Measurements from ENCODE around the gene CD247. TPM values are rescaled to one million over a fixed set of nuclear protein-coding genes. Genes with fewer than 3 reads are reported as not detected.

The CD247 gene
- total RNA-seq, 2 experiments from 2014 or later: 251 to 261 TPM

DNA sequence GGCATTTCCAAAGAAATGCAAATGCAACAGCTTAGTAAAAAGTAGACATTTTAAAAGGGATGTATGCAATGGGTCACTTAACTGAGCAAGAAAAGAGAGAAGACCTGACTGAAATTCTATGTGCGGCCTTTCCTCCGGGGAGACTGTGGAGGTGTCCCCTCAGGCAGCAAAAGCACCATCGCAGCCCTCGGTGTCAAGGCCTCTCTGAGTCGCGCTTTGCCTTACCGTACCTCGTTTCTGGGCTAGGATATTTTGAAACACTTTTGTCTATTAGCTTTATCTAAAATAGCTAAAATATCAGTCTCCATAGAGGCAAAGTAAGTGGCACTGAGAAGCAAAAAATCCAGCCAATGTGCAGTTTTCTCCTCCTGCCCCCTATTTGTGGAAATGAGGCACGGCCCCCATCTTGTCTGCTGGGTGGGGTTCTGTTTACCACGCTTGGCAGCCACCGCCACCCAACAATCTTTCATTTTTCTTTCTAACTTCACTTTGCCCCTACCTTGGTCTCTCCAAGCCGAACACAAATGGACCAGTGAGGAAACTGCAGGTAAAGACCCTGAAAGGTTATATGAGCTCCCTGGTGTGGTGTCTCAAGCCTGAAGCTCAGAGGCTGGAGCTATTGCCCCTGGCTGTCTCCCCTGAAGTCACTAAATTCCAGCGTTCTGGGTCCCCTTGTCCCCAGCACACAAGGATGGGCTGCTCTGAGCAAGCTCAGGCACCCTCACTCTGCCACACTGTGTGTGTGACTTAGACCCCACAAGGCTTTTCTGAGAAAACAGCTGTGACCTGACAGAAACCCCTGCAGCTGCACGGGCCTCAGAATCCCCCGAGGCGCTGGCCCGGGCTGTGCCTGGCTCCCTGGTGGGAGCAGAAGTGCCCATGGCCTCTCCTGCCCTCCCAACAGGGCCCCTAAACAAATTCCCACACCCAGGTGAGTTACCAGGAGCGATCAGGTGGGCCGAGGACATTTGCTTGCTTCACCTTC lies 1.6 kb downstream of the CD247 start:
- Mint-ChIP-seq H3K4me1 (peaks cover 51% of the 10 kb centered on the region), H3K27ac (peak overlapping the region; percentile 100), H3K4me3 (peak overlapping the region; percentile 100), H3K36me3 (ENCODE audit: low read depth) (peaks cover 58% of the 10 kb centered on the region), H3K9me3 (no peaks in the 10 kb centered on the region), H3K27me3 (no peaks in the 10 kb centered on the region)
- peak; percentile 52 for DNase-seq
- ChIA-PET CTCF (interaction anchor here (0.6 to 2.7 kb wide), 20 partner anchors 8 to 297 kb away, joined by 3 to 7 read pairs (median 4); partner anchors contain the start of gene POU2F1), POLR2A (interaction anchor here (1.5 kb wide), 1 partner anchor 24 kb away, joined by 3 read pairs; no protein-coding TSS in a partner anchor)

- ChIA-PET CTCF (interaction anchor here (0.6 to 2.1 kb wide), 14 partner anchors 11 to 456 kb away, joined by 3 to 7 read pairs (median 4); no protein-coding TSS in a partner anchor), POLR2A (interaction anchor here (0.6 kb wide), 1 partner anchor 12 kb away, joined by 4 read pairs; no protein-coding TSS in a partner anchor)
- DNase-seq: no peak
- Mint-ChIP-seq H3K4me3 (peak overlapping the region; percentile 100), H3K36me3 (ENCODE audit: low read depth) (peaks cover 63% of the 10 kb centered on the region), H3K4me1 (peaks cover 58% of the 10 kb centered on the region), H3K27ac (peak overlapping the region; percentile 100), H3K27me3 (no peaks in the 10 kb centered on the region), H3K9me3 (no peaks in the 10 kb centered on the region)
Observed at GRCh38 chr1:167515893-167516321, 2.4 kb downstream of the CD247 start.

DNA sequence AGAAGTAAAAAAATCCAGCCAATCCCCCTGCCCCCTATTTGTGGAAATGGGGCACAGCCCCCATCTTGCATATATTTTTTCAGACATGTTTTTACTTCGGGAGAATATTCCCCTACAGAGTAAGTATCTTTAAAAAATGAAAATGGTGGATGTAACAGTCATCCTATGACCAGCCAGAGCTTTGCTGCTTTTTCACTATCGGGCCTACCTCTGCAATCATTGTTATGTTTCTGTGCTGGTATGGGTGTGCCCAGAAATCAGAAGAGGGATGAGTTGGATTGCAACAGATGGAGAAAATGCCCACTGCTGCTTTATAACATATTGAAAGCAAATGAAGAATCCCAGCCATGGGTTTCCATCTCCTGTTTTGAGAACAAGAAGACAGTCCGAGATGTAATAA lies 2.9 kb downstream of the CD247 start:
- DNase-seq: no peak
- Mint-ChIP-seq H3K27ac (peak overlapping the region; percentile 100), H3K36me3 (ENCODE audit: low read depth) (peaks cover 68% of the 10 kb centered on the region), H3K4me1 (peaks cover 59% of the 10 kb centered on the region), H3K9me3 (no peaks in the 10 kb centered on the region), H3K4me3 (peak overlapping the region; percentile 100), H3K27me3 (no peaks in the 10 kb centered on the region)
- ChIA-PET POLR2A (interaction anchor here (0.6 to 1.0 kb wide), 4 partner anchors 11 to 296 kb away, joined by 3 to 5 read pairs (median 4); no protein-coding TSS in a partner anchor), CTCF (interaction anchor here (0.9 to 2.1 kb wide), 10 partner anchors 10 to 456 kb away, joined by 3 to 7 read pairs (median 4); no protein-coding TSS in a partner anchor)

GRCh38 chr1:167514288-167514687 lies 4.0 kb downstream of the CD247 start:
- Mint-ChIP-seq H3K36me3 (ENCODE audit: low read depth) (peaks cover 79% of the 10 kb centered on the region), H3K4me3 (peak overlapping the region; percentile 100), H3K4me1 (peaks cover 63% of the 10 kb centered on the region), H3K9me3 (no peaks in the 10 kb centered on the region), H3K27me3 (no peaks in the 10 kb centered on the region), H3K27ac (peak overlapping the region; percentile 100)
- DNase-seq: peak; percentile 26
- CTCF ChIA-PET: interaction anchor here (0.5 to 1.5 kb wide), 5 partner anchors 12 to 369 kb away, joined by 3 to 4 read pairs (median 3); no protein-coding TSS in a partner anchor
- POLR2A ChIA-PET: interaction anchor here (1.0 kb wide), 1 partner anchor 294 kb away, joined by 3 read pairs; no protein-coding TSS in a partner anchor

DNA sequence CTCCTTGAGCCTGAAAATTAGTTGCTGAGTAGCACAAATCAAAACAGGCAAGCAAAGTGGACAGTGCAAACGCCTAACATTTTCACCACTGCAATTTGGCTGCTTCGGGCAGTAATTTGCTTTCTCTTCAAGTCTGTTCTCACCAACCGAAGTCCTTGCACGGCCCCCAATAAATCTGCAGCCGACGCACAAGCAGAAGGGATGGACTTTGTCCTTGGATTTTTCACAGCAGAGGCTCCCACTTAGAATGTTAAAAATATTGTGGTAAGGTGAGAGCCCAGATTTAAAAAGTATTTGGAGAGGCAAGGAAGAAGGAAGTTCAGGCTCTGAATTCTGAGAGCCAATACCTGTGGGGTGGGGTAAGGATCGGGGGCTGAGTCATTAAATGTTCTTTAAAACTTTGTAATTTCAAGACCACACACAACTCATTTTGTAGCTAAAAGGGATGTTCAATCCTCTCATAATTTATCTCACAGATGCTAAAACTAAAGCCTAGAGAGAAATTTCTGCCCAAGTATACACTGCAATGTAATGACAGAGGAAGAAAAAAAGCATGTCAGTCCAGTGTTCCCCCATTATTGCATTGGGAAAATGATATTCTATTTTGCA lies 6.2 kb downstream of the CD247 start:
- CTCF ChIA-PET: no interaction called here
- Mint-ChIP-seq H3K9me3 (no peaks in the 10 kb centered on the region), H3K4me3 (peak overlapping the region; percentile 76), H3K36me3 (ENCODE audit: low read depth) (peaks cover 88% of the 10 kb centered on the region), H3K27me3 (no peaks in the 10 kb centered on the region), H3K4me1 (peaks cover 76% of the 10 kb centered on the region), H3K27ac (peak overlapping the region; percentile 81)
- no peak for DNase-seq
- POLR2A ChIA-PET: no interaction called here

DNA sequence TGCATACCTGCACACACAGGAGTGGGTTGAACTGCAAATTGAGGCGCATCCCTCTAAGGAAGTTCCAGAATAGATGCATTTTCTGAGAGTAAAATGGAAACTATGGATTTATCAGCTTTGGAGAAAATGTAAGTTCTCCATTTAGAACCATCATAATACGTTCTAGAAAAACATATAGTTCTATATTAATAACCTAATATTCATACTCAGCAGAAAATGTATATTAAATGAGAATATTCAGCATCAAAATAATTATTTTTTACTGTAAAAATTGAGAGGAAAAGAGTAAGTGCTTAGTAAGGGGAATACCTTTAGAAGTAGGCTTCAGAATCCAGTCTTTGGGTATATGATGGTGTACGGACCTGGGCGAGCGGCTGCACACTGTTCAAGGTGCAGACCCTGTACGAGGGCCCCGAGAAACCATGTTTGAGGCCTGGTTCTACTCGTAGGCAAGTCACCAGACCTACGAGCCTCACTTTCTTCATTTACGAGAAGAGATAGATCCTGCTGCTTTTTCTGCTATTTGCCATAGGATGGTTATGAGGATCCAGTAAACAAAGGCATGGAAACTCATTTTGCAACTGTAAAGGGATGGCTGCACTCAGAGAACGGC lies 6.8 kb downstream of the CD247 start:
- ChIA-PET CTCF (interaction anchor here (1.3 kb wide), 1 partner anchor 55 kb away, joined by 3 read pairs; no protein-coding TSS in a partner anchor), POLR2A (no interaction called here)
- no peaks in the 10 kb centered on the region for H3K27me3 Mint-ChIP-seq
- H3K9me3 Mint-ChIP-seq: no peaks in the 10 kb centered on the region
- H3K27ac Mint-ChIP-seq: peak overlapping the region; percentile 81
- H3K4me1 Mint-ChIP-seq: peaks cover 78% of the 10 kb centered on the region
- peaks cover 86% of the 10 kb centered on the region for H3K36me3 Mint-ChIP-seq (ENCODE audit: low read depth)
- H3K4me3 Mint-ChIP-seq: peak overlapping the region; percentile 76
- no peak for DNase-seq

DNA sequence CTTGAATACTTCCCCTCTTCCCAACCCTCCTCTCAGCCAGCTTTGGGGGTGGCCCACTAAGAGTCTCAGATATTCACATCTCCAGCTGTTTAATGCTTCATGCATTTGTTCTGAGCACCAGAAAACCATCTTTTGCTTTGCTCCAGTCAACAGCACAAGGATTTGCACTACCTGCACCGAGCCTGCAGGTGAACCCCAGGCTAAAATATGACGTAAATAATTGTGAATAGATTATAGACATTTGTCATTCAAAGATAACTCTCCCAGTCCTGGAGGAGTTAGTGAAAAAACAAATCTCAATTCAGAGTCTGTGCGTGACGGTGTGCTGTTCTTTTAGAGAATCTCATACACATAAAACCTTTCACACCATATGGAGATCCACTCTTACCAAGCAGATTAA lies 7.4 kb downstream of the CD247 start:
- H3K36me3 Mint-ChIP-seq (ENCODE audit: low read depth): peaks cover 85% of the 10 kb centered on the region
- peaks cover 81% of the 10 kb centered on the region for H3K4me1 Mint-ChIP-seq
- peak overlapping the region; percentile 76 for H3K4me3 Mint-ChIP-seq
- DNase-seq: no peak
- peak overlapping the region; percentile 76 for H3K27ac Mint-ChIP-seq
- no peaks in the 10 kb centered on the region for H3K9me3 Mint-ChIP-seq
- ChIA-PET CTCF (interaction anchor here (1.3 kb wide), 1 partner anchor 55 kb away, joined by 3 read pairs; no protein-coding TSS in a partner anchor), POLR2A (no interaction called here)
- no peaks in the 10 kb centered on the region for H3K27me3 Mint-ChIP-seq

GRCh38 chr1:167510244-167510643 lies 8.1 kb downstream of the CD247 start:
- H3K27ac Mint-ChIP-seq: peak overlapping the region; percentile 76
- no peaks in the 10 kb centered on the region for H3K27me3 Mint-ChIP-seq
- POLR2A ChIA-PET: no interaction called here
- CTCF ChIA-PET: interaction anchor here (0.9 to 1.6 kb wide), 4 partner anchors 9 to 54 kb away, joined by 3 to 6 read pairs (median 3); no protein-coding TSS in a partner anchor
- H3K4me1 Mint-ChIP-seq: peaks cover 81% of the 10 kb centered on the region
- no peaks in the 10 kb centered on the region for H3K9me3 Mint-ChIP-seq
- H3K4me3 Mint-ChIP-seq: peak overlapping the region; percentile 76
- no peak for DNase-seq
- peaks cover 80% of the 10 kb centered on the region for H3K36me3 Mint-ChIP-seq (ENCODE audit: low read depth)

GRCh38 chr1:167509587-167509986 lies 8.7 kb downstream of the CD247 start:
- no peak for DNase-seq
- H3K36me3 Mint-ChIP-seq (ENCODE audit: low read depth): peaks cover 80% of the 10 kb centered on the region
- no peaks in the 10 kb centered on the region for H3K27me3 Mint-ChIP-seq
- ChIA-PET CTCF (interaction anchor here (0.6 to 1.6 kb wide), 4 partner anchors 9 to 42 kb away, joined by 3 to 6 read pairs (median 4); no protein-coding TSS in a partner anchor), POLR2A (no interaction called here)
- peak overlapping the region; percentile 76 for H3K27ac Mint-ChIP-seq
- H3K4me3 Mint-ChIP-seq: peak overlapping the region; percentile 17
- H3K4me1 Mint-ChIP-seq: peaks cover 83% of the 10 kb centered on the region
- H3K9me3 Mint-ChIP-seq: no peaks in the 10 kb centered on the region

DNA sequence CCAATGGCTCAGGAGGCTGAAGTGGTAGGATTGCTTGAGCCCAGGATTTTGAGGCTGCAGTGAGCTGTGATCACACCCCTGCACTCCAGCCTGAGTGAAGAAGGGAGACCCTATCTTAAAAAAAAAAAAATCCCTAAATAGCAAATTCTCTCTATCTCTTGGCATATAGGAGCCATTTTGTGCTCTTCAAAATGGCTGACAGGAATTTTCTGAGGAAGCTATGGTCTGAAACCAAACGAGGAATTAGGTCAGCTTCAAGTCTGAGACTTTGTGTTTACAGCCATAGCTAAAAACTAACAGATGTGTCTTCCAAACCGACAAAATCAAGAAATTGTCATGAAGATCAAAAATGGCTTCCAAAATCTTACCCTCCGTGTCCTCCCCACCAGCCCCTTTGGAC lies 10.6 kb downstream of the CD247 start:
- no peak for DNase-seq
- Mint-ChIP-seq H3K4me1 (peaks cover 89% of the 10 kb centered on the region), H3K36me3 (ENCODE audit: low read depth) (peaks cover 86% of the 10 kb centered on the region), H3K4me3 (no peak overlapping the region), H3K27me3 (no peaks in the 10 kb centered on the region), H3K9me3 (no peaks in the 10 kb centered on the region), H3K27ac (no peak overlapping the region)
- ChIA-PET POLR2A (no interaction called here), CTCF (interaction anchor here (0.6 to 1.9 kb wide), 9 partner anchors 8 to 208 kb away, joined by 3 to 10 read pairs (median 3); no protein-coding TSS in a partner anchor)

- CTCF ChIA-PET: interaction anchor here (1.3 to 1.4 kb wide), 2 partner anchors 12 to 16 kb away, joined by 5 read pairs; no protein-coding TSS in a partner anchor
- H3K36me3 Mint-ChIP-seq (ENCODE audit: low read depth): peaks cover 87% of the 10 kb centered on the region
- H3K27me3 Mint-ChIP-seq: no peaks in the 10 kb centered on the region
- DNase-seq: no peak
- H3K4me1 Mint-ChIP-seq: peaks cover 89% of the 10 kb centered on the region
- H3K4me3 Mint-ChIP-seq: no peak overlapping the region
- peak overlapping the region; percentile 68 for H3K27ac Mint-ChIP-seq
- H3K9me3 Mint-ChIP-seq: no peaks in the 10 kb centered on the region
- POLR2A ChIA-PET: interaction anchor here (0.6 kb wide), 1 partner anchor 11 kb away, joined by 4 read pairs; no protein-coding TSS in a partner anchor
Observed at GRCh38 chr1:167504467-167504827, 13.9 kb downstream of the CD247 start.

All from activated CD4-positive, alpha-beta T cell treated with anti-CD3 and anti-CD28 coated beads, Interleukin-2, amount 10 ng/mL, durations not matched to agents 7 days and 5 days (primary cell).